K562 (cell line): ENCODE measurements around the gene DNAAF9. TPM values are rescaled to one million over a fixed set of nuclear protein-coding genes. Genes with fewer than 3 reads are reported as not detected.

Experiments
- CREBBP ChIP-seq: IDR thresholded peaks from one replicate; pipeline ENCODE4 v1.6.1; 2012; ENCODE audit warnings: low read depth, mild to moderate bottlenecking, control low read depth, inconsistent platforms, low read length
- CREM ChIP-seq: IDR thresholded peaks from 2 replicates; pipeline ENCODE4 v1.6.1; 2014; ENCODE audit warnings: antibody characterized with exemption, low read depth
- GMEB1 ChIP-seq: fragments of 250-450 bp; sonication (Bioruptor Pico); IDR thresholded peaks from 2 replicates; pipeline ENCODE4 v1.4.0; 2020; ENCODE audit warnings: mild to moderate bottlenecking
- HMGN3 ChIP-seq: IDR thresholded peaks from 2 replicates; pipeline ENCODE4 v1.6.1; 2011; ENCODE audit warnings: borderline replicate concordance, low read depth, mild to moderate bottlenecking, mixed read lengths, low read length; ENCODE audit not compliant: insufficient read length; ENCODE audit errors: extremely low read depth
- LCOR ChIP-seq: sonication (generic); formaldehyde crosslinking; IDR thresholded peaks from 2 replicates; pipeline ENCODE4 v1.8.0; 2022; ENCODE audit warnings: mild to moderate bottlenecking, missing genetic modification reagents
- MYC ChIP-seq, 2 experiments: fragments of 250-450 bp in 1 of 2; sonication (Bioruptor Pico) in 1 of 2; IDR thresholded peaks; 2 replicates each; pipeline versions ENCODE4 v1.5.1 to v1.6.1; 2012 to 2021; ENCODE audit warnings: low read depth in 2 of 2, borderline replicate concordance in 1 of 2, improper control_type of control experiment in 1 of 2, low read length in 1 of 2, mild to moderate bottlenecking in 1 of 2, moderate library complexity in 1 of 2
- NONO ChIP-seq, 2 experiments: fragments of 200-400 bp in 1 of 2; fragments of 450-650 bp in 1 of 2; formaldehyde crosslinking in 1 of 2; IDR thresholded peaks; 2 replicates each; pipeline ENCODE4 v1.6.1; 2017; ENCODE audit warnings: low read depth in 2 of 2, mild to moderate bottlenecking in 2 of 2, moderate library complexity in 2 of 2, low read length in 1 of 2
- POLR2A ChIP-seq: fragments of 450-650 bp; conservative IDR thresholded peaks from 2 replicates; pipeline ENCODE4 v1.6.1; 2016
- POLR2H ChIP-seq: IDR thresholded peaks from 2 replicates; pipeline ENCODE4 v1.6.1; 2016; ENCODE audit warnings: missing genetic modification characterization, low read depth, mild to moderate bottlenecking, control low read depth, missing compliant biosample characterization, moderate library complexity
- RBBP5 ChIP-seq: fragments of 200-600 bp; sonication (generic); IDR thresholded peaks from 2 replicates; pipeline ENCODE4 v1.6.1; 2012; ENCODE audit warnings: borderline replicate concordance, mild to moderate bottlenecking, low read length, control low read depth, inconsistent platforms; ENCODE audit not compliant: insufficient read depth, poor library complexity, severe bottlenecking
- SIN3A ChIP-seq, 2 experiments: fragments of 150-350 bp in 1 of 2; IDR thresholded peaks; 2 replicates each; pipeline ENCODE4 v1.6.1; 2011 to 2016; ENCODE audit warnings: borderline replicate concordance in 2 of 2, low read depth in 2 of 2, low read length in 2 of 2, mild to moderate bottlenecking in 2 of 2, moderate library complexity in 2 of 2; ENCODE audit not compliant: control insufficient read depth in 1 of 2
- SMARCE1 ChIP-seq: fragments of 450-650 bp; IDR thresholded peaks from 2 replicates; pipeline ENCODE4 v1.7.1; 2016; ENCODE audit warnings: mild to moderate bottlenecking
- SNRNP70 ChIP-seq: fragments of 200-400 bp; formaldehyde crosslinking; optimal IDR thresholded peaks from 2 replicates; pipeline ENCODE3; 2017; ENCODE audit warnings: low read depth, low read length
- SP1 ChIP-seq: sonication (generic); formaldehyde crosslinking; IDR thresholded peaks from 2 replicates; pipeline ENCODE4 v1.8.1; 2022; ENCODE audit warnings: mild to moderate bottlenecking, missing genetic modification reagents
- STAG1 ChIP-seq: sonication (generic); formaldehyde crosslinking; IDR thresholded peaks from 2 replicates; pipeline ENCODE4 v1.5.0; 2020; ENCODE audit warnings: missing genetic modification reagents, borderline replicate concordance
- SUPT5H ChIP-seq: fragments of 450-650 bp; IDR thresholded peaks from 2 replicates; pipeline ENCODE4 v1.6.1; 2016
- ZBTB11 ChIP-seq, 3 experiments: fragments of 200-800 bp in 1 of 3; fragments of 250-450 bp in 1 of 3; fragments of 450-650 bp in 1 of 3; sonication (Bioruptor Pico) in 1 of 3; sonication (Bioruptor generic) in 1 of 3; formaldehyde crosslinking in 1 of 3; IDR thresholded peaks; 2 replicates each; pipeline versions ENCODE4 v1.6.1 to v1.8.0; 2016 to 2022; ENCODE audit warnings: mild to moderate bottlenecking in 2 of 3, missing genetic modification characterization in 2 of 3, missing compliant biosample characterization in 1 of 3, moderate library complexity in 1 of 3
- ZNF395 ChIP-seq: fragments of 200-800 bp; sonication (Bioruptor generic); IDR thresholded peaks from 2 replicates; pipeline ENCODE4 v1.6.1; 2017; ENCODE audit warnings: missing genetic modification characterization, missing compliant biosample characterization
- ZNF76 ChIP-seq: fragments of 250-450 bp; sonication (Bioruptor Pico); IDR thresholded peaks from 2 replicates; pipeline ENCODE4 v1.4.0; 2020; ENCODE audit warnings: mild to moderate bottlenecking, moderate library complexity, borderline replicate concordance
- polyA plus RNA-seq, 8 experiments: library from polyadenylated mRNA; depleted of rRNA in 4 of 8; stranded (reverse) in 5 of 8; unstranded in 3 of 8; fragments of >200 nt; fragmentation: Nextera tagmentation in 2 of 8; fragmentation: Illumina TruSeq in 1 of 8; extraction: Ambion mirVana in 2 of 8; extraction: Trizol in 1 of 8; gene quantifications; 2 replicates each; pipeline versions ENCODE4 v1.2.1 to v1.2.3, GENCODE V29; 2011 to 2014; ENCODE audit warnings: inconsistent platforms in 1 of 8, missing spikeins in 1 of 8
- total RNA-seq, 7 experiments: library from RNA; depleted of rRNA in 6 of 7; stranded (reverse); fragments of >200 nt in 6 of 7; fragmentation: Illumina TruSeq in 2 of 7; extraction: Trizol in 2 of 7; gene quantifications; 2 replicates each; pipeline versions ENCODE4 v1.2.1 to v1.2.3, GENCODE V29; 2011 to 2021; ENCODE audit warnings: low replicate concordance in 1 of 7

Gene DNAAF9
- total and polyA plus RNA-seq, 9 of the 15 experiments (the other 6 are each of a cell fraction or from before 2014, with no cell fraction given): 0.42 to 2.9 (median 1.9) TPM

- TF ChIP-seq ZBTB11 (CRISPR knock-in tag; IDR thresholded peaks at IDR 0.05): peak in 1 of 3 experiments; percentile 56; a peak in 1 of 6 replicates
- peak; percentile 35; the same call in 1 of the 2 replicates for TF ChIP-seq MYC (IDR thresholded peaks at IDR 0.05; ENCODE audit: low read depth, low read length)
- TF ChIP-seq MYC (CRISPR knock-in tag; IDR thresholded peaks at IDR 0.05; ENCODE audit: borderline replicate concordance, low read depth): no peak
- peak in 1 of 2 experiments; percentile 97; a peak in 2 of 4 replicates for TF ChIP-seq NONO (IDR thresholded peaks at IDR 0.05; ENCODE audit: low read depth in 2 of 2, low read length in 1 of 2)
- no peak for TF ChIP-seq SMARCE1
- peak; percentile 53; the same call in 1 of the 2 replicates for TF ChIP-seq SUPT5H
- TF ChIP-seq ZNF76: no peak
- peak; percentile 48; the same call in 1 of the 2 replicates for TF ChIP-seq SP1 (CRISPR knock-in tag)
- TF ChIP-seq SNRNP70: no peak
- TF ChIP-seq HMGN3: peak; percentile 43
- peak; percentile 50; the same call in 1 of the 2 replicates for TF ChIP-seq POLR2A
- peak; percentile 61; the same call in 1 of the 2 replicates for TF ChIP-seq CREM
- no peak for TF ChIP-seq GMEB1
- TF ChIP-seq POLR2H (tag): peak; percentile 30; the same call in 1 of the 2 replicates
- TF ChIP-seq ZNF395 (CRISPR knock-in tag): peak; percentile 6; the same call in 1 of the 2 replicates
- TF ChIP-seq CREBBP: no peak
- TF ChIP-seq LCOR: no peak
- TF ChIP-seq STAG1: no peak
- peak; percentile 57 for TF ChIP-seq RBBP5
- TF ChIP-seq SIN3A (IDR thresholded peaks at IDR 0.05; ENCODE audit: borderline replicate concordance in 2 of 2, control insufficient read depth in 1 of 2, low read depth in 2 of 2, low read length in 2 of 2): peak in 1 of 2 experiments; percentile 37; a peak in 1 of 4 replicates
These were observed 535 bp upstream of the DNAAF9 start (continued) for GRCh38 chr20:3407771-3408637.
